Ishikawa (cell line): ENCODE measurements around the gene COG5.

Experiments used
- CEBPB ChIP-seq: IDR thresholded peaks from 2 replicates; pipeline ENCODE4 v1.6.1; 2012
- CREB1 ChIP-seq: IDR thresholded peaks from 2 replicates; pipeline ENCODE4 v1.6.1; 2012; ENCODE audit warnings: low read depth
- EGR1 ChIP-seq: IDR thresholded peaks from 2 replicates; pipeline ENCODE4 v1.6.1; 2012
- EP300 ChIP-seq: IDR thresholded peaks from 2 replicates; pipeline ENCODE4 v1.6.1; 2012; ENCODE audit warnings: borderline replicate concordance
- FOXM1 ChIP-seq: IDR thresholded peaks from 2 replicates; pipeline ENCODE4 v1.6.1; 2012; ENCODE audit warnings: low read depth, borderline replicate concordance
- MAX ChIP-seq: IDR thresholded peaks from 2 replicates; pipeline ENCODE4 v1.6.1; 2012
- NFIC ChIP-seq: IDR thresholded peaks from 2 replicates; pipeline ENCODE4 v1.6.1; 2012
- RAD21 ChIP-seq: IDR thresholded peaks from 2 replicates; pipeline ENCODE4 v1.6.1; 2012; ENCODE audit warnings: low read depth
- REST ChIP-seq: IDR thresholded peaks from 2 replicates; pipeline ENCODE4 v1.6.1; 2012; ENCODE audit warnings: low read depth, mild to moderate bottlenecking
- TAF1 ChIP-seq: IDR thresholded peaks from 2 replicates; pipeline ENCODE4 v1.6.1; 2012; ENCODE audit warnings: low read depth, mild to moderate bottlenecking
- TEAD4 ChIP-seq: IDR thresholded peaks from 2 replicates; pipeline ENCODE4 v1.6.1; 2012
- YY1 ChIP-seq: IDR thresholded peaks from 2 replicates; pipeline ENCODE4 v1.6.1; 2012; ENCODE audit warnings: low read depth
- ZBTB7A ChIP-seq: IDR thresholded peaks from 2 replicates; pipeline ENCODE4 v1.6.1; 2012; ENCODE audit warnings: low read depth

GRCh38 chr7:107171496-107171895 is 392.2 kb downstream of the COG5 start:
- TF ChIP-seq REST (no peak), MAX (no peak), CREB1 (no peak), ZBTB7A (no peak), CEBPB (no peak), NFIC (no peak), TEAD4 (no peak), RAD21 (no peak), TAF1 (no peak), EP300 (no peak), YY1 (no peak), EGR1 (no peak), FOXM1 (no peak)
